H1 (cell line): Measurements from ENCODE around the gene RPAP3. TPM values are rescaled to one million over a fixed set of nuclear protein-coding genes. Genes with fewer than 3 reads are reported as not detected.

Source experiments
- CTCF ChIA-PET: fragments of 300-600 bp; sonication (Branson Sonifier 250); formaldehyde crosslinking; loops from one replicate; lab custom pipeline; 2021; ENCODE audit not compliant: partially characterized antibody; lab: Charles Lee
- POLR2A ChIA-PET: fragments of 300-600 bp; sonication (Branson Sonifier 250); formaldehyde crosslinking; loops from one replicate; lab custom pipeline; 2021; ENCODE audit warnings: inconsistent platforms; ENCODE audit not compliant: partially characterized antibody; lab: Charles Lee
- DNase-seq, 2 experiments: peaks; one replicate each; pipeline versions ENCODE4 v3.0.0 to v3.0.0-alpha.2; 2010 to 2022; ENCODE audit warnings: low spot score in 2 of 2, low read depth in 1 of 2, mixed read lengths in 1 of 2
- FAIRE-seq: peaks from 2 replicates; lab custom pipeline; 2011; peaks lifted over from hg19 to GRCh38; lab: Jason Lieb, UNC
- H2AFZ ChIP-seq: 2 replicates; pipeline ENCODE4 v1.8.1; 2012; ENCODE audit warnings: low read length, inconsistent platforms
- H2AK5ac ChIP-seq: 2 replicates; pipeline ENCODE4 v1.6.1; 2013; ENCODE audit warnings: low read depth, low read length
- H2BK120ac ChIP-seq: replicated peaks from 2 replicates; pipeline ENCODE3; 2013; ENCODE audit warnings: low read depth, low read length, inconsistent platforms
- H2BK12ac ChIP-seq: 2 replicates; pipeline ENCODE4 v1.6.1; 2013; ENCODE audit warnings: low read depth, low read length
- H2BK15ac ChIP-seq: 2 replicates; pipeline ENCODE4 v1.6.1; 2013; ENCODE audit warnings: low read length
- H2BK20ac ChIP-seq: 2 replicates; pipeline ENCODE4 v1.6.1; 2013; ENCODE audit warnings: low read length
- H2BK5ac ChIP-seq: 2 replicates; pipeline ENCODE4 v1.6.1; 2013; ENCODE audit warnings: low read depth, low read length
- H3K14ac ChIP-seq: 2 replicates; pipeline ENCODE4 v1.6.1; 2013; ENCODE audit warnings: inconsistent platforms; ENCODE audit not compliant: insufficient read length
- H3K18ac ChIP-seq: 2 replicates; pipeline ENCODE4 v1.6.1; 2013; ENCODE audit warnings: low read length; ENCODE audit errors: extremely low read depth
- H3K23ac ChIP-seq: 2 replicates; pipeline ENCODE4 v1.6.1; 2013; ENCODE audit warnings: inconsistent platforms; ENCODE audit not compliant: insufficient read length
- H3K23me2 ChIP-seq: 2 replicates; pipeline ENCODE4 v1.6.1; 2013; ENCODE audit warnings: low read depth, low read length
- H3K27ac ChIP-seq: 2 replicates; pipeline ENCODE4 v1.6.1; 2011; ENCODE audit warnings: low read depth, low read length, inconsistent platforms
- H3K27me3 ChIP-seq, 4 experiments: replicated peaks in 1 of 4; 1 replicate in 1 of 4; 2 replicates in 3 of 4; pipeline versions ENCODE4 v1.6.1 to v1.8.1; 2011 to 2013; ENCODE audit warnings: low read length in 3 of 4, mild to moderate bottlenecking in 3 of 4, inconsistent platforms in 2 of 4, mixed read lengths in 2 of 4, moderate library complexity in 1 of 4; ENCODE audit not compliant: control insufficient read depth in 3 of 4, insufficient read depth in 3 of 4; ENCODE audit errors: extremely low read depth in 1 of 4
- H3K36me3 ChIP-seq, 4 experiments: 2 replicates each; pipeline versions ENCODE4 v1.6.1 to v1.8.1; 2011 to 2013; ENCODE audit warnings: mild to moderate bottlenecking in 4 of 4, low read length in 3 of 4, moderate library complexity in 2 of 4, control low read depth in 1 of 4, inconsistent platforms in 1 of 4; ENCODE audit not compliant: insufficient read depth in 4 of 4, control insufficient read depth in 2 of 4
- H3K4ac ChIP-seq: replicated peaks from 2 replicates; pipeline ENCODE3; 2013; ENCODE audit warnings: low read length, low read depth, mixed read lengths, inconsistent platforms; ENCODE audit not compliant: insufficient read length
- H3K4me1 ChIP-seq, 4 experiments: replicated peaks in 1 of 4; 1 replicate in 1 of 4; 2 replicates in 3 of 4; pipeline versions ENCODE4 v1.6.1 to v1.8.1; 2011 to 2013; ENCODE audit warnings: low read length in 3 of 4, inconsistent platforms in 2 of 4, mixed read lengths in 1 of 4; ENCODE audit not compliant: insufficient read depth in 4 of 4, control insufficient read depth in 3 of 4
- H3K4me2 ChIP-seq, 2 experiments: 2 replicates each; pipeline versions ENCODE4 v1.6.1 to v1.8.1; 2011 to 2013; ENCODE audit warnings: low read depth in 2 of 2, low read length in 2 of 2, control low read depth in 1 of 2, inconsistent platforms in 1 of 2, mild to moderate bottlenecking in 1 of 2; ENCODE audit not compliant: insufficient read depth in 1 of 2
- H3K4me3 ChIP-seq, 4 experiments: fragments of 200-600, 300-600 bp in 1 of 4; sonication (generic), shearing (Covaris generic), sonication (Bioruptor Twin) in 1 of 4; 2 replicates each; pipeline versions ENCODE4 v1.5.1 to v1.8.1; 2011 to 2016; ENCODE audit warnings: low read length in 4 of 4, low read depth in 3 of 4, control low read depth in 2 of 4, inconsistent platforms in 2 of 4, mild to moderate bottlenecking in 2 of 4, mixed read lengths in 1 of 4, moderate library complexity in 1 of 4; ENCODE audit not compliant: insufficient read depth in 2 of 4; ENCODE audit errors: extremely low read depth in 1 of 4
- H3K56ac ChIP-seq: replicated peaks from 2 replicates; pipeline ENCODE3; 2013; ENCODE audit warnings: low read depth, mild to moderate bottlenecking, mixed read lengths, low read length, inconsistent platforms; ENCODE audit not compliant: insufficient read length
- H3K79me1 ChIP-seq: 2 replicates; pipeline ENCODE4 v1.6.1; 2013; ENCODE audit warnings: low read depth, low read length, control low read depth
- H3K79me2 ChIP-seq, 2 experiments: 2 replicates each; pipeline versions ENCODE4 v1.6.1 to v1.8.1; 2012 to 2013; ENCODE audit warnings: low read length in 2 of 2, mild to moderate bottlenecking in 2 of 2, inconsistent platforms in 1 of 2; ENCODE audit not compliant: insufficient read depth in 2 of 2, control insufficient read depth in 1 of 2
- H3K9ac ChIP-seq, 4 experiments: replicated peaks in 1 of 4; 1 replicate in 1 of 4; 2 replicates in 3 of 4; pipeline versions ENCODE4 v1.6.1 to v1.8.1; 2011 to 2013; ENCODE audit warnings: low read depth in 3 of 4, low read length in 3 of 4, control low read depth in 2 of 4, mild to moderate bottlenecking in 2 of 4, moderate library complexity in 2 of 4, inconsistent platforms in 1 of 4; ENCODE audit errors: extremely low read depth in 1 of 4
- H3K9me3 ChIP-seq, 2 experiments: 2 replicates each; pipeline versions ENCODE4 v1.6.1 to v1.8.1; 2012 to 2013; ENCODE audit warnings: mild to moderate bottlenecking in 2 of 2, moderate library complexity in 2 of 2, control low read depth in 1 of 2, inconsistent platforms in 1 of 2, low read depth in 1 of 2, low read length in 1 of 2, mixed read lengths in 1 of 2; ENCODE audit not compliant: insufficient read depth in 2 of 2
- H4K20me1 ChIP-seq, 2 experiments: replicated peaks in 1 of 2; 2 replicates each; pipeline versions ENCODE3 to v1.8.1; 2011 to 2013; ENCODE audit warnings: inconsistent platforms in 2 of 2, low read length in 2 of 2, mild to moderate bottlenecking in 1 of 2; ENCODE audit not compliant: insufficient read depth in 2 of 2, control insufficient read depth in 1 of 2
- H4K5ac ChIP-seq: 2 replicates; pipeline ENCODE4 v1.6.1; 2013; ENCODE audit warnings: low read length, low read depth, mixed read lengths, inconsistent platforms; ENCODE audit not compliant: insufficient read length
- H4K8ac ChIP-seq: 2 replicates; pipeline ENCODE4 v1.8.0; 2013; ENCODE audit warnings: mild to moderate bottlenecking, moderate library complexity, low read length, inconsistent platforms; ENCODE audit not compliant: insufficient read depth; ENCODE audit errors: extremely low read depth
- H4K91ac ChIP-seq: replicated peaks from 2 replicates; pipeline ENCODE3; 2013; ENCODE audit warnings: low read length, mixed read lengths, inconsistent platforms; ENCODE audit not compliant: insufficient read length
- POU5F1 ChIP-seq: IDR thresholded peaks from 2 replicates; pipeline ENCODE4 v1.6.1; 2011; ENCODE audit warnings: low read depth, mild to moderate bottlenecking, low read length, moderate library complexity
- TEAD4 ChIP-seq: IDR thresholded peaks from 2 replicates; pipeline ENCODE4 v1.6.1; 2012; ENCODE audit warnings: low read depth, low read length, inconsistent platforms, mixed read lengths
- WGBS, 2 experiments: shearing (Covaris generic) in 1 of 2; methylation state at CpG; one replicate each; pipeline versions ENCODE4 v1.1.6 to v1.1.7; 2013 to 2015; ENCODE audit warnings: low lambda C conversion rate in 2 of 2, mixed read lengths in 2 of 2, inconsistent platforms in 1 of 2, low coverage in 1 of 2, missing lambda C conversion rate in 1 of 2; ENCODE audit not compliant: insufficient replicate concordance in 2 of 2, insufficient coverage in 1 of 2, insufficient read length in 1 of 2; ENCODE audit errors: extremely low coverage in 1 of 2, missing lambda C conversion rate in 1 of 2; 5-methylcytosine and 5-hydroxymethylcytosine counted together
- polyA plus RNA-seq, 7 experiments: library from polyadenylated mRNA; depleted of rRNA in 3 of 7; stranded (reverse) in 5 of 7; unstranded in 2 of 7; fragments of >200 nt in 5 of 7; fragments of 200-250 nt in 2 of 7; gene quantifications; 1 replicate in 5 of 7; 2 replicates in 1 of 7; 4 replicates in 1 of 7; pipeline versions ENCODE4 v1.2.1 to v1.2.3, GENCODE V29; 2011 to 2013; ENCODE audit warnings: missing spikeins in 2 of 7, mixed read lengths in 2 of 7
- total RNA-seq: library from RNA; stranded (reverse); fragmentation: NEBNext Ultra II Directional; extraction: Animal tissue kit (Norgen Biotek cat#: 25700); gene quantifications from 2 replicates; pipeline ENCODE4 v1.2.1, GENCODE V29; 2021

The RPAP3 gene
- total and polyA plus RNA-seq, 2 of the 8 experiments (the other 6 are each of a cell fraction or from before 2014, with no cell fraction given) = 6.4 to 60.5 TPM

- H3K56ac ChIP-seq = no peak overlapping the region
- H3K4ac ChIP-seq = no peak overlapping the region
- no peak for TF ChIP-seq POU5F1
- no peak for TF ChIP-seq TEAD4
Measured at GRCh38 chr12:47722136-47722834, 16.5 kb upstream of the RPAP3 start.

More at GRCh38 chr12:47722136-47722834, 16.5 kb upstream of the RPAP3 start:
- H2AFZ ChIP-seq = no peak overlapping the region
- no peak overlapping the region for H2BK15ac ChIP-seq
- no peaks in the 10 kb centered on the region for H3K79me2 ChIP-seq
- no peak overlapping the region for H3K14ac ChIP-seq
- H2BK12ac ChIP-seq = no peak overlapping the region
- no peak overlapping the region for H3K4me2 ChIP-seq
- no peak overlapping the region for H3K27ac ChIP-seq
- no peak overlapping the region for H3K4me3 ChIP-seq
- ChIA-PET POLR2A (interaction anchor here (0.5 to 1.6 kb wide), 6 partner anchors 9 to 127 kb away, joined by 3 to 5 read pairs (median 4); partner anchors contain the start of gene RPAP3), CTCF (interaction anchor here (0.8 to 64.6 kb wide), 8 partner anchors 8 to 148 kb away, joined by 3 to 2442 read pairs (median 10); partner anchors contain the start of genes RAPGEF3 and SLC48A1)
- H3K27me3 ChIP-seq = no peaks in the 10 kb centered on the region; a peak in 1 of 7 replicates
- H4K91ac ChIP-seq = no peak overlapping the region
- no peaks in the 10 kb centered on the region for H3K79me1 ChIP-seq
- FAIRE-seq (no peak), DNase-seq (no peak)
- H3K23me2 ChIP-seq = no peaks in the 10 kb centered on the region
- peaks cover 3 to 9% (median 4%) of the 10 kb centered on the region in 4 experiments; a peak in 4 of 7 replicates for H3K4me1 ChIP-seq
- H3K18ac ChIP-seq = no peak overlapping the region
- no peak overlapping the region for H2AK5ac ChIP-seq
- H3K23ac ChIP-seq = no peak overlapping the region
- no peak overlapping the region for H2BK5ac ChIP-seq
- no peak overlapping the region for H2BK20ac ChIP-seq
- H4K8ac ChIP-seq = no peak overlapping the region
- no peaks in the 10 kb centered on the region for H3K9me3 ChIP-seq
- no peak overlapping the region for H4K5ac ChIP-seq
- no peak overlapping the region for H2BK120ac ChIP-seq
- H3K36me3 ChIP-seq = 0 out of 8 replicates have a peak, but pooled peaks cover 0 to 3% (median 0%) of the 10 kb centered on the region in 4 experiments
- no peaks in the 10 kb centered on the region for H4K20me1 ChIP-seq
- WGBS, 2 experiments = 88% methylated on average over 7 of the region's 7 CpGs; no CpG with 5 or more reads in 1 of the 2 experiments
- H3K9ac ChIP-seq = no peak overlapping the region
